SJCRH30 (cell line): Measurements from ENCODE around the gene KDM6B. TPM values are rescaled to one million over a fixed set of nuclear protein-coding genes. Genes with fewer than 3 reads are reported as not detected.
"Not testable (repeated sequence)": the region's sequence is repeated elsewhere in the genome, so short reads cannot be mapped to it uniquely, and the experiment has no call there.

Experiments
- DNase-seq, 2 experiments: peaks; one replicate each; pipeline ENCODE4 v3.0.0-alpha.2; 2015 to 2020
- H3K27ac ChIP-seq: fragments of 250-450 bp; sonication (Bioruptor Pico); 2 replicates; pipeline ENCODE4 v1.5.1; 2020; ENCODE audit warnings: mild to moderate bottlenecking, moderate library complexity
- H3K27me3 ChIP-seq: fragments of 250-450 bp; sonication (Bioruptor Pico); 2 replicates; pipeline ENCODE4 v1.5.1; 2020; ENCODE audit warnings: mild to moderate bottlenecking, moderate library complexity
- H3K36me3 ChIP-seq: fragments of 250-450 bp; sonication (Bioruptor Pico); 2 replicates; pipeline ENCODE4 v1.5.1; 2020; ENCODE audit warnings: mild to moderate bottlenecking, moderate library complexity
- H3K4me1 ChIP-seq: fragments of 250-450 bp; sonication (Bioruptor Pico); 2 replicates; pipeline ENCODE4 v1.5.1; 2020; ENCODE audit warnings: mild to moderate bottlenecking, moderate library complexity
- H3K4me3 ChIP-seq: fragments of 250-450 bp; sonication (Bioruptor Pico); 2 replicates; pipeline ENCODE4 v1.5.1; 2020; ENCODE audit warnings: mild to moderate bottlenecking, moderate library complexity
- H3K9me3 ChIP-seq: fragments of 250-450 bp; sonication (Bioruptor Pico); replicated peaks from 2 replicates; pipeline ENCODE4 v1.5.1; 2020; ENCODE audit warnings: mild to moderate bottlenecking, moderate library complexity
- total RNA-seq: library from RNA; depleted of rRNA; stranded (reverse); fragments of >200 nt; shearing (Covaris generic); gene quantifications from 2 replicates; pipeline ENCODE4 v1.2.3, GENCODE V29; 2014; rRNA removed

KDM6B gene
- total RNA-seq: 6.4 and 9.0 TPM in 2 replicates

DNA sequence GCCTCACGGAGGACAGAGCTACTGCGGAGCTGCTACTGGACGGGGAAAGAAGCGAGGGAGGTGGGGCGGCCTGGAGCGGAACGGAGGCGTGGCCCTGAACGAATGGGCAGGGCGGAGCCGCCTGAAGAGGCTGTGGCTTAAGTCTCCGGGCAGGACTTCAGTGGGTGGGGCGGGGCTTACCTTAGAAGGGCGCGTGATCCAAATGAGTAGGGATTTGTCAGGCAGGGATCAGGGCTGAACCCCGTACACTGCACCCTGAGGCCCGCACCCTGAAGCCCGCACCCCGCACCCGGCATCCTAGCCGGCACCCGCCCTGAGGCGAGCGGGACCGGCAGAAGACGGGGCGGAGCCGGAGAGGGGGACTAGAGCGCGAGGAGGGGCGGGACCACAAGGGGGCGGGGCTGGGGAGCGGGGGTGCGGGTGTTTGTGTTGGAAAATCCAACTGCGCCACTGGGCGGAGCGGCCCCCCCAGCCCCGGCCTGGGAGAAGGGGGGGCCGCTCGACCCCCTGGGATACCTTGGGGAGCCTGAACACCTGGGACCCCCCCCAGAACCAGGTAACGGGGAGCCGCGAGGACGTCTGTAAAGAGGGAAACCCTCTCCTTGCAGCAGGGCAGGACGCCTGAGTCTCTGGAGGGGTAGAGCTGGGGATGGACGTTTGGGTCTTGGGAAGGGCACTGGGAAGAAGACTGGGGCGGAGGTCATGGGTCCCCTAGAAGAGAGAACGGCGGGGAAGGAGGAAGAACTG is at the start of gene KDM6B:
TSS of gene KDM6B (plus strand) at position 423 of the 747 bp plus-strand sequence. CDS start 11,338 bp downstream, outside the sequence.
- no peaks in the 10 kb centered on the region for H3K9me3 ChIP-seq
- H3K27me3 ChIP-seq: no peaks in the 10 kb centered on the region
- peak within 1 kb of the TSS; percentile 72 for H3K4me3 ChIP-seq
- peak; percentile 82 to 88 for DNase-seq
- H3K27ac ChIP-seq: no peak within 1 kb of the TSS; the same call in 1 of the 2 replicates
- H3K4me1 ChIP-seq: peaks cover 13% of the 10 kb centered on the region
- H3K36me3 ChIP-seq: no peaks in the 10 kb centered on the region

- H3K36me3 ChIP-seq: no peaks in the 10 kb centered on the region
- no peaks in the 10 kb centered on the region for H3K27me3 ChIP-seq
- no peak for DNase-seq
- H3K4me1 ChIP-seq: no peaks in the 10 kb centered on the region
- no peaks in the 10 kb centered on the region for H3K9me3 ChIP-seq
- H3K27ac ChIP-seq: no peak overlapping the region
- no peak overlapping the region for H3K4me3 ChIP-seq
Measured at GRCh38 chr17:7786866-7787265, 47.2 kb upstream of the KDM6B start.

GRCh38 chr17:7789131-7789530 is 44.9 kb upstream of the KDM6B start:
- Histone ChIP-seq H3K27me3 (no peaks in the 10 kb centered on the region), H3K27ac (no peak overlapping the region), H3K36me3 (no peaks in the 10 kb centered on the region), H3K4me3 (no peak overlapping the region), H3K9me3 (no peaks in the 10 kb centered on the region), H3K4me1 (no peaks in the 10 kb centered on the region)
- DNase-seq: no peak

DNA sequence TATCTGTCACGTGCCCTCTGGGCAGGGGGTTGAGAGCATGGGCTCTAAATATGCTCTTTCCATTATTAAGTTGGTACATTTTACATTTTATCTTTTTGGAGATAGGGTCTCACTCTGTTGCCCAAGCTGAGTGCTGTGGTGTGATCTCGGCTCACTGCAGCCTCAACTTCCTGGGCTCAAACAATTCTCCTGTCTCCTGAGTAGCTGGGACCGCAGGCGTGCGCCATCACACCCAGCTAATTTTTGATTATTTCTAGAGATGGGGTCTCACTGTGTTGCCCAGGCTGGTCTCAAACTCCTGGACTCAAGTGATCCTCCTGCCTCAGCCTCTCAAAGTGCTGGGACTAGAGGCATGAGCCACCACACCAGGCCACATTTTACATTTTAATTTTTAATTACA is 43.9 kb upstream of the KDM6B start:
- H3K9me3 ChIP-seq: no peaks in the 10 kb centered on the region
- H3K36me3 ChIP-seq: no peaks in the 10 kb centered on the region
- no peak overlapping the region for H3K27ac ChIP-seq
- no peaks in the 10 kb centered on the region for H3K4me1 ChIP-seq
- no peaks in the 10 kb centered on the region for H3K27me3 ChIP-seq
- DNase-seq: no peak
- no peak overlapping the region for H3K4me3 ChIP-seq

DNA sequence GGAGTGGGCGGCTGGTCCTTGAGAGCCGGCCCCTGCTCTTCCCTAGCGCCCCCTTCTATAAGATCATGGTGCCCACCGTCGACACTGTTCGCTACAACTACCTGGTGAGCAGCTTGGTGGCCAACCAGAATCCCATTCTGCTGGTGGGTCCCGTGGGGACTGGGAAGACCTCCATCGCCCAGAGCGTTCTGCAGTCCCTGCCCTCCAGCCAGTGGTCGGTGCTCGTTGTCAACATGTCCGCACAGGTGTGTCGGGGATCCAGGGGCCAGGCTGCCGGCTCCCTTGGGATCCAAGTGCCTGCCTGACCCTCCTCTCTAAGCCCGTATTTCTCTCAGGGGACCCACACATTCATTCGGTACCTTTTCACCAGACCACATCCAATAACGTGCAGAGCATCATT is 41.4 kb upstream of the KDM6B start:
- Histone ChIP-seq H3K27me3 (no peaks in the 10 kb centered on the region), H3K27ac (no peak overlapping the region), H3K36me3 (no peaks in the 10 kb centered on the region), H3K4me3 (no peak overlapping the region), H3K4me1 (no peaks in the 10 kb centered on the region), H3K9me3 (no peaks in the 10 kb centered on the region)
- no peak for DNase-seq

- no peak for DNase-seq
- Histone ChIP-seq H3K9me3 (no peaks in the 10 kb centered on the region), H3K27me3 (no peaks in the 10 kb centered on the region), H3K4me1 (no peaks in the 10 kb centered on the region), H3K4me3 (no peak overlapping the region), H3K36me3 (no peaks in the 10 kb centered on the region), H3K27ac (no peak overlapping the region)
Measured at GRCh38 chr17:7794075-7794663, 39.8 kb upstream of the KDM6B start.

GRCh38 chr17:7797976-7798375 is 36.0 kb upstream of the KDM6B start:
- H3K27me3 ChIP-seq: no peaks in the 10 kb centered on the region
- no peak overlapping the region for H3K4me3 ChIP-seq
- no peaks in the 10 kb centered on the region for H3K9me3 ChIP-seq
- H3K27ac ChIP-seq: no peak overlapping the region
- no peak for DNase-seq
- no peaks in the 10 kb centered on the region for H3K36me3 ChIP-seq
- H3K4me1 ChIP-seq: no peaks in the 10 kb centered on the region

DNA sequence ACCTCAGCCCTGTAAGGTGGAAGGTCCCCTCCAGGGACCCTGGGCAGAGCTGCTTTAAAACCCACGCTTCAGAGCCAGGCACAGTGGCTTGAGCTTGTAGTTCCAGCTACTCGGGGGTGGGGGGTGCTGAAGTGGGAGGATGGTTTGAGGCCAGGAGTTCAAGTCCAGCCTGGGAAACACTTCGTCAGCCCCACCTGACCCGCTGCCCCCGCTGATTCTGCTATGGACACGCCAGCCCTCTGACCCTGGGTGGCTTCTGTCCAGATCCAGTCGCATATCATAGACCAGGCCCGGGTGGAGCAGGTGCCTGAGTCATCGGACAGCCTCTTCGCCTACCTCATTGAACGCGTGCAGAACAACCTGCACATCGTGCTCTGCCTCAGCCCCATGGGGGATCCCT is 35.2 kb upstream of the KDM6B start:
- Histone ChIP-seq H3K27me3 (no peaks in the 10 kb centered on the region), H3K4me1 (no peaks in the 10 kb centered on the region), H3K27ac (no peak overlapping the region), H3K4me3 (no peak overlapping the region), H3K36me3 (no peaks in the 10 kb centered on the region), H3K9me3 (no peaks in the 10 kb centered on the region)
- DNase-seq: no peak

- no peaks in the 10 kb centered on the region for H3K27me3 ChIP-seq
- H3K27ac ChIP-seq: no peak overlapping the region
- H3K4me1 ChIP-seq: no peaks in the 10 kb centered on the region
- no peaks in the 10 kb centered on the region for H3K9me3 ChIP-seq
- no peak overlapping the region for H3K4me3 ChIP-seq
- DNase-seq: no peak
- no peaks in the 10 kb centered on the region for H3K36me3 ChIP-seq
Measured at GRCh38 chr17:7803981-7804380, 30.0 kb upstream of the KDM6B start.

GRCh38 chr17:7806587-7806986 is 27.4 kb upstream of the KDM6B start:
- Histone ChIP-seq H3K27me3 (no peaks in the 10 kb centered on the region), H3K4me1 (no peaks in the 10 kb centered on the region), H3K4me3 (no peak overlapping the region), H3K27ac (no peak overlapping the region), H3K9me3 (no peaks in the 10 kb centered on the region), H3K36me3 (no peaks in the 10 kb centered on the region)
- no peak for DNase-seq

GRCh38 chr17:7807206-7807605 is 26.8 kb upstream of the KDM6B start:
- no peak for DNase-seq
- Histone ChIP-seq H3K4me1 (no peaks in the 10 kb centered on the region), H3K27me3 (no peaks in the 10 kb centered on the region), H3K27ac (no peak overlapping the region), H3K36me3 (no peaks in the 10 kb centered on the region), H3K9me3 (no peaks in the 10 kb centered on the region), H3K4me3 (no peak overlapping the region)

DNA sequence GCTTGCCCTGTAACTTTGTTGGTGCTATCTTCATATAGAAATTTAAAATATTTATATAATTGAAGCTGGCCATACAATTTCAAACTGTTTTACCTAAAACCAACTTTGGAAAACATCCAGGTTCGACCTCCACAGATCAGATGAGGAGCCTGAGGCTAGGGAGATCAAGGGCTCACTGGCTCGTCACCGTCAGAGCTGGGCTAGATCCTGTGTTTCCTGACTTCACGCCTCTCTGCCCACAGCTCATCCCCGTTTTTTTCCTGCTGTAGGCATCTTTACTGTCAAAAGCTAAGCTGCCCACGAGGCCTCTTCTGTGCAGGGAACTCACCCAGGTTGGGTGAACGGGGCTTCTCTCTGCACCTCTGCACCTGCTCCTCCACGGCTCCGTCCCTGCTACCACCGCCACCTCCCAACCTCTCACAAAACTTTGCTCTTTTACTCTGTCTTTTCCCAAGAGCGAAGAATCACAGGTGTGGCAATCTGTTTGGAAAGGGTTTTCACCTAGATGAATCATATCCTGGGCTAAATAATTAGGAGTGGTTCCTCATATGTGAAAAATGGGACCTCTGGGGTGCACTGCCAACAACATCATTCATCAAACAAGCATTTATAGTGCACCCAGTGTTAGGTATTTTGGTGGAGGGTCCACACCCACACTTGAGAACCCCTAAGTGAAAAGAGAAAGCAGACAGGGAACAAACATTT is 24.8 kb upstream of the KDM6B start:
- H3K4me3 ChIP-seq: no peak overlapping the region
- no peak for DNase-seq
- no peaks in the 10 kb centered on the region for H3K27me3 ChIP-seq
- H3K27ac ChIP-seq: no peak overlapping the region
- H3K9me3 ChIP-seq: no peaks in the 10 kb centered on the region
- H3K4me1 ChIP-seq: no peaks in the 10 kb centered on the region
- H3K36me3 ChIP-seq: no peaks in the 10 kb centered on the region

GRCh38 chr17:7809791-7810343 is 24.1 kb upstream of the KDM6B start:
- H3K4me1 ChIP-seq, H3K9me3 ChIP-seq, H3K27ac ChIP-seq, H3K4me3 ChIP-seq, H3K27me3 ChIP-seq, H3K36me3 ChIP-seq, DNase-seq: not testable (repeated sequence)

GRCh38 chr17:7811251-7811650 is 22.8 kb upstream of the KDM6B start:
- Histone ChIP-seq H3K27ac (no peak overlapping the region), H3K9me3 (no peaks in the 10 kb centered on the region), H3K4me1 (no peaks in the 10 kb centered on the region), H3K27me3 (no peaks in the 10 kb centered on the region), H3K4me3 (no peak overlapping the region), H3K36me3 (no peaks in the 10 kb centered on the region)
- DNase-seq: no peak

DNA sequence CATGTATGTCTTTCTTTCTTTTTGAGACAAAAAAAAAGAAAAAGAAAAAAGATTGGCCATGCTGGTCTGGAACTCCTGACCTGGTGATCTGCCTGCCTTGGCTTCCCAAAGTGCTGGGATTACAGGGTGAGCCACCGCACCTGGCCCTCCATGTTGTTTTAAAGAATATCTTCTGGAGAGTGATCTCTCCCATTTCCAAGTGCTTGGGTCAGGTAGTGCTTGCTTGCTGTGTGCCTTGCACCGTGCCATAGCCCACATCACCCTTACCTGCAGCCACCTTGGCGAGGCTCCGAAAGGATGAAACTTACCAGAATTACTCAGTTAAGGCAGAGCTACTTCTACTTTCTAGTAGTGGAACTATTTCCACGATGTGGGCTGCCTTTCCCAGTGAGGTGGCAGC is 19.0 kb upstream of the KDM6B start:
- no peaks in the 10 kb centered on the region for H3K36me3 ChIP-seq
- H3K9me3 ChIP-seq: no peaks in the 10 kb centered on the region
- H3K4me3 ChIP-seq: no peak overlapping the region
- DNase-seq: no peak
- no peaks in the 10 kb centered on the region for H3K4me1 ChIP-seq
- no peaks in the 10 kb centered on the region for H3K27me3 ChIP-seq
- H3K27ac ChIP-seq: no peak overlapping the region
